Activated B cell treated with CpG ODN at 0.5 μM for 24 hours (primary cell): ENCODE results near the gene ARHGEF12. TPM values are rescaled to one million over a fixed set of nuclear protein-coding genes. Genes with fewer than 3 reads are reported as not detected.

Experiments used
- ATAC-seq: fragments of 200-7000 bp; cut with Tn5 transposase; one replicate; pipeline ENCODE4 v1.10.0; 2021; ENCODE audit warnings: low read depth, mild to moderate bottlenecking, moderate library complexity
- CTCF ChIA-PET: fragments of 350-600 bp; sonication (Branson Sonifier 250); formaldehyde crosslinking; loops from one replicate; lab custom pipeline; 2021; ENCODE audit warnings: antibody characterized with exemption; lab: Charles Lee
- POLR2A ChIA-PET: fragments of 350-600 bp; sonication (Branson Sonifier 250); formaldehyde crosslinking; loops from one replicate; lab custom pipeline; 2021; ENCODE audit warnings: antibody characterized with exemption; lab: Charles Lee
- DNase-seq: peaks from one replicate; pipeline ENCODE4 v3.0.0; 2022
- H3K27ac Mint-ChIP-seq: one replicate; pipeline ENCODE4 v1.8.0; 2020; ENCODE audit warnings: mixed read lengths
- H3K27me3 Mint-ChIP-seq: one replicate; pipeline ENCODE4 v1.8.0; 2021; ENCODE audit warnings: mixed read lengths
- H3K36me3 Mint-ChIP-seq: one replicate; pipeline ENCODE4 v1.8.0; 2021; ENCODE audit warnings: low read depth, mixed read lengths
- H3K4me1 Mint-ChIP-seq: one replicate; pipeline ENCODE4 v1.8.0; 2021; ENCODE audit warnings: mixed read lengths
- H3K4me3 Mint-ChIP-seq: one replicate; pipeline ENCODE4 v1.8.0; 2020; ENCODE audit warnings: mild to moderate bottlenecking, mixed read lengths
- H3K9me3 Mint-ChIP-seq: one replicate; pipeline ENCODE4 v1.8.0; 2020; ENCODE audit warnings: mixed read lengths
- CTCF ChIP-seq: fragments of 200-600 bp; IDR thresholded peaks from one replicate; pipeline ENCODE4 v1.8.0; 2022; ENCODE audit warnings: antibody characterized with exemption, mild to moderate bottlenecking
- intact Hi-C: fragments of 100-400 bp; cut with micrococcal nuclease; formaldehyde crosslinking; loops from one replicate; pipeline ENCODE4 v1.15.1; 2024
- total RNA-seq: library from RNA; stranded (reverse); gene quantifications from 2 replicates; pipeline ENCODE4 v1.2.3, GENCODE V29; 2022

ARHGEF12 gene
- total RNA-seq, 1 donor from 2014 or later: 25.8 TPM

GRCh38 chr11:120432056-120433018, 96.1 kb downstream of the ARHGEF12 start:
- Mint-ChIP-seq H3K27me3 (no peaks in the 10 kb centered on the region), H3K27ac (peak overlapping the region; percentile 12), H3K4me1 (peaks cover 13% of the 10 kb centered on the region), H3K4me3 (no peak overlapping the region), H3K9me3 (no peaks in the 10 kb centered on the region), H3K36me3 (peaks cover 20% of the 10 kb centered on the region)
- CTCF ChIA-PET: no interaction called here
- intact Hi-C loops: loop anchor here (5.0 kb wide), 1 partner anchor 95 kb away; the partner anchor contains the start of gene ARHGEF12
- POLR2A ChIA-PET: no interaction called here
- ATAC-seq (peak; percentile 75), DNase-seq (no peak)
- no peak for TF ChIP-seq CTCF

DNA sequence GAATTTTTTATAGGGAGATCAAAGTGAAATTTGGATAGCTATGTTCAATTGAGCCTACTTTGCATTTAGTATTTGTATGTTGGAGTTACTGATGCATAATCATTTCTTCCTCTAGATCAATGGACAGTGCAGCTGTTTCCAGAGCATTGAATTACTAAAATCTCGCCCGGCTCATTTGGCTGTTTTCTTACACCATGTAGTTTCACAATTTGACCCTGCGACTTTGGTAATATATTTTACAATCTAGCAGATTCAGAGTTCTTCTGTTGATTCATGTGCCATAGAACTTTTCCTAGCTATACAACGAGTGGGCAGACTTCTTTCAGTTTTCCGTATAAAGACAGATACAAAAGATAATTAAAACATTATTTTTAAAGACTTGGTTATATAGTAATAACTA, 105.4 kb downstream of the ARHGEF12 start:
- intact Hi-C loops: no loop called here
- CTCF ChIA-PET: no interaction called here
- POLR2A ChIA-PET: no interaction called here
- H3K4me1 Mint-ChIP-seq: no peaks in the 10 kb centered on the region
- no peaks in the 10 kb centered on the region for H3K27me3 Mint-ChIP-seq
- ATAC-seq: no peak
- H3K36me3 Mint-ChIP-seq: peaks cover 42% of the 10 kb centered on the region
- H3K27ac Mint-ChIP-seq: no peak overlapping the region
- TF ChIP-seq CTCF: no peak
- DNase-seq: no peak
- H3K4me3 Mint-ChIP-seq: no peak overlapping the region
- H3K9me3 Mint-ChIP-seq: no peaks in the 10 kb centered on the region

DNA sequence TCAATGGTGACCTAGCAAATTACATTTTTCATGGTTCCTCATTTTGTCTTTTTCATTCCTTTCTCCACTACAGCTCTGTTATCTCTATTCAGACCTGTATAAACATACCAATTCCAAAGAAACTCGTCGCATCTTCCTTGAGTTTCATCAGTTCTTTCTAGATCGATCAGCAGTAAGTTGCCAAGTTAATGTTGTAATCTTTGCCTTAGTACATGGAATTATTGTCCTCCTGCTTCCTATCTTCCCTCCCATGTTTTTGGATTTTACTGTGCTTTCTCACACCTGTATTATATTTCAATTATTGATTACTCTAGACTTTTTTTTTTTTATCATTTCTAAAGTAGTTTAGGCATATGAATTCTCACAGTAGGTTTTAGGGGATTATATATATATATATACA, 105.8 kb downstream of the ARHGEF12 start:
- H3K9me3 Mint-ChIP-seq: no peaks in the 10 kb centered on the region
- intact Hi-C loops: no loop called here
- H3K27ac Mint-ChIP-seq: no peak overlapping the region
- TF ChIP-seq CTCF: no peak
- DNase-seq: no peak
- no peaks in the 10 kb centered on the region for H3K4me1 Mint-ChIP-seq
- H3K4me3 Mint-ChIP-seq: no peak overlapping the region
- H3K27me3 Mint-ChIP-seq: no peaks in the 10 kb centered on the region
- CTCF ChIA-PET: no interaction called here
- POLR2A ChIA-PET: no interaction called here
- no peak for ATAC-seq
- H3K36me3 Mint-ChIP-seq: peaks cover 46% of the 10 kb centered on the region

DNA sequence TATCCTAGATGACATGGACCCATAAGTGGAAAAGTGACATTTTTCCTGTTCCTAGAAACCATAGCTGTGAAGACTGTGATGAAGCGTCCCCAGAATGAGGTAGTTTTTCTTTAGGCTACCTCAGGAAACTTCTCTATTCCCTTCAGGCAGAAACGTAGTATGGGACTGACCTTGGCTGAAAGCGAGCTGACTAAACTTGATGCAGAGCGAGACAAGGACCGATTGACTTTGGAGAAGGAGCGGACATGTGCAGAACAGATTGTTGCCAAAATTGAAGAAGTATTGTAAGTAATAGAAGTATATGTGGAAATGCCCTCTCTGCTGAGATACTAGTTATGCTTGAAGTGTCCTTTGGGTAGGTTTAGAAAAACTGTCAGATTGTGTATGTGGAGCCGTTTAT, 110.6 kb downstream of the ARHGEF12 start:
- ChIA-PET CTCF (no interaction called here), POLR2A (no interaction called here)
- no peak for DNase-seq
- Mint-ChIP-seq H3K9me3 (no peaks in the 10 kb centered on the region), H3K4me3 (no peak overlapping the region), H3K4me1 (no peaks in the 10 kb centered on the region), H3K36me3 (peaks cover 66% of the 10 kb centered on the region), H3K27me3 (no peaks in the 10 kb centered on the region), H3K27ac (no peak overlapping the region)
- intact Hi-C loops: no loop called here
- no peak for TF ChIP-seq CTCF
- no peak for ATAC-seq

GRCh38 chr11:120448240-120448639, 112.0 kb downstream of the ARHGEF12 start:
- Mint-ChIP-seq H3K9me3 (no peaks in the 10 kb centered on the region), H3K36me3 (peaks cover 69% of the 10 kb centered on the region), H3K27me3 (no peaks in the 10 kb centered on the region), H3K4me3 (no peak overlapping the region), H3K4me1 (no peaks in the 10 kb centered on the region), H3K27ac (no peak overlapping the region)
- intact Hi-C loops: no loop called here
- ATAC-seq (no peak), DNase-seq (no peak)
- CTCF ChIA-PET: no interaction called here
- no peak for TF ChIP-seq CTCF
- POLR2A ChIA-PET: no interaction called here
